Stomach (tissue), 4 donors: Measurements from ENCODE around the gene MACO1.

Source experiments
- CTCF ChIP-seq, 7 experiments: fragments of 450-650 bp in 4 of 7; fragments of 200-600 bp in 3 of 7; sonication (generic) in 3 of 7; IDR thresholded peaks; one replicate each; pipeline ENCODE4 v1.5.1; 2016 to 2019; ENCODE audit warnings: antibody characterized with exemption in 7 of 7, control low read depth in 2 of 7, mild to moderate bottlenecking in 1 of 7
- EP300 ChIP-seq: sonication (generic); formaldehyde crosslinking; IDR thresholded peaks from one replicate; pipeline ENCODE4 v1.6.1; 2017; ENCODE audit warnings: antibody characterized with exemption
- POLR2A ChIP-seq, 4 donors: fragments of 450-650 bp; IDR thresholded peaks; one replicate each; pipeline ENCODE4 v1.6.1; 2016; ENCODE audit warnings: antibody characterized with exemption in 4 of 4, control low read depth in 2 of 4, mild to moderate bottlenecking in 1 of 4, moderate library complexity in 1 of 4

GRCh38 chr1:25482211-25482610 lies 51.5 kb downstream of the MACO1 start:
- TF ChIP-seq POLR2A (IDR thresholded peaks at IDR 0.05) (no peak), CTCF (IDR thresholded peaks at IDR 0.05) (no peak), EP300 (no peak)
